Skin epidermis (tissue), 12 donors: ENCODE data around the gene PCDHB1.

Experiments used
- H3K27ac ChIP-seq, 21 experiments: fragments of 200-600 bp; sonication (generic) in 11 of 21; one replicate each; pipeline ENCODE4 v1.5.0; 2020; ENCODE audit warnings: mild to moderate bottlenecking in 3 of 21, inconsistent platforms in 2 of 21, moderate library complexity in 2 of 21
- H3K4me3 ChIP-seq, 7 experiments: fragments of 200-600 bp; sonication (generic) in 2 of 7; one replicate each; pipeline ENCODE4 v1.5.0; 2020; ENCODE audit warnings: inconsistent platforms in 2 of 7, mild to moderate bottlenecking in 2 of 7, moderate library complexity in 1 of 7

The PCDHB1 gene, protein sequence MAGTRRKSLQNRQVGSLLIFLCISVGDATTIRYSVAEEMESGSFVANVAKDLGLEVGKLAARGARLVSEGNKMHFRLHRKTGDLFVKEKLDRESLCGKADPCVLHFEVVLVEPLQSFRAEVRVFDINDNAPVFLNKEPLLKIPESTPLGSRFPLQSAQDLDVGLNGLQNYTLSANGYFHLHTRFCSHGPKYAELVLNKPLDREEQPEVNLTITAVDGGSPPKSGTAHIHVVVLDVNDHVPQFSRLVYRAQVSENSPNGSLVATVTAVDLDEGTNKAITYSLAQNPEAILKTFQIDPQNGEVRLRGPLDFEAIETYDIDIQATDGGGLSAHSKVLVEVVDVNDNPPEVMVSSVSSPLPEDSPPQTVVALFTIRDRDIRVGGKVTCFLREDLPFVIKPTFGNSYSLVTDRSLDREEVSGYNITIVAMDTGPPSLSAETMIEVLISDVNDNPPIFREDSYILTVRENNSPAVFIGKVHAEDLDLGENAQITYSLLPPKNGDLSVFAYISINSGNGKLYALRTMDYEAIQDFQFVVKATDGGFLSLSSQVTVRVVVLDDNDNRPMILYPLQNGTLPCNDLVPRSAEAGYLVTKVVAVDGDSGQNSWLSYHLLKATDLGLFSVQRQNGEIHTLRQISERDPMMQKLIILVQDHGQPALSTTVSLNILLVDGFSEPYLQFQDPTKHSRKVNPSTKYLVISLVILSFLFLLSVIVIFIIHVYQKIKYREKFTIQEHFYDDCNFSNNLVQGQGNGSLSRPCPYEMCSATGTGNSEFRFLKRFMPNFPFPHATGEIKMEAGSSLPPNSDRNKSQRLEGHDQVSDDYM

DNA sequence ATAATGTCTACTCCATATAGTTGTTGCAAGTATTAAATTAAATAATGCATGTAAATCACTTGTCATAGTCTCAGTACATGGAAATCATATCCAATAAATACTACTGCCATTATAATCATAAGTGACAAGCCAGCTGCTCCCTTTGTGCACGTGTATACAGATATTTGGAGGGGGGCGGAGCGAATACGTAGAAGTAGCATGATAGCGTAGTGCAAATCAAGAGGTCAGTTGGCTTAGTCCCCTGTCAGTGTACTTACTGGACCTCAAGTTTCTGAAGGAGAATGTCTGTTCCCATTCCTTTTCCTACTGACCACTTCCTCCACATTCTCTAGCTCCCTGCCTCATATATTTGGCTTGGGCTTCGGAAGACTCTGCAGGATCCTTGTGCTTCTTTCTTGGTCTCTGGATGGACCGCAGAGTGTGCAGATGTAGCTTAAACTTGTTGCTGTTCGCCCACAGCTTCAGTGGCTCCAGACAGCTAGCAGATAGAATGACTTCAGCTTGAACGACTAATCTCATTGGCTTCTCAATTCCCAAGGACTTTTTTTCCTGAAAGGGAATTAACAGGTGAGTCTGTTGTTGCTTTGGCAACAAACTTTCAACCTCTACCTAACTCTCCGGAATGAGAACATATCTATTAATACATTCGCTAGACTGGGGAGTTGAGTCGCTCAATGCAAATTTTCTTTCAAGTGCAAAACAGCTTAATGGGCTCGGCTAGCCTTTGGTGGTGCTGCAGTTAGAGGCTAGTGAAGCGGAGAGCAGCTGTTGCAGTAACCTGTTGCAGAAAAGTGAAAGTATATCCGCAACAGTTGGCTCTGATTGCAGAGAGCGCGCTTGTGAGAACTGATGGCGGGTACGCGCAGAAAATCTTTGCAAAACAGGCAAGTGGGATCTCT is at the start of gene PCDHB1:
Gene PCDHB1, plus strand, starts transcription at position 753 of the 899 bp plus-strand sequence. Its CDS starts 97 bp downstream, at position 850.
- Histone ChIP-seq H3K4me3 (peak within 1 kb of the TSS in 5 of 7 experiments; percentile 3 to 35 (median 11)), H3K27ac (no peak within 1 kb of the TSS)

DNA sequence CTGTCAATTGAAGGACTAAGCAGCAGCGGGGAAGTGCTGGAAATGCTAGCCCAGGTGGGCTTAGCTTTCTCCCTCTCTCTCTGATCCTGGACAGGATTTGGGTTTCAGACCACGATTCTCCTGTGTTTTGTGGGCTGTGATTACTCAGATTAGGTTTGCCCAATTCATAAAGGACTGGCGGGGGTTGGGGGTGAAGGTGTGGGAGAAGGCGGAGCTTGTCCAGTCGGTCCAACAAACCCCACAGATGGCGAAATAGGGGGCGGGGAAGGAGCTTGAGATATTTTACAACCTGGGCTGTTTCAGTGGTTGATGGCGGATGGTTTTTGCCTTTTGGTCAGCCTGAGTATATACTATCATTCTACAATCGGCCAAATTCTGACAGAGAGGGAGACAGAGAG is 49.7 kb upstream of the PCDHB1 start:
- Histone ChIP-seq H3K27ac (no peak overlapping the region), H3K4me3 (peak overlapping the region in 1 of 7 experiments; percentile 16)

DNA sequence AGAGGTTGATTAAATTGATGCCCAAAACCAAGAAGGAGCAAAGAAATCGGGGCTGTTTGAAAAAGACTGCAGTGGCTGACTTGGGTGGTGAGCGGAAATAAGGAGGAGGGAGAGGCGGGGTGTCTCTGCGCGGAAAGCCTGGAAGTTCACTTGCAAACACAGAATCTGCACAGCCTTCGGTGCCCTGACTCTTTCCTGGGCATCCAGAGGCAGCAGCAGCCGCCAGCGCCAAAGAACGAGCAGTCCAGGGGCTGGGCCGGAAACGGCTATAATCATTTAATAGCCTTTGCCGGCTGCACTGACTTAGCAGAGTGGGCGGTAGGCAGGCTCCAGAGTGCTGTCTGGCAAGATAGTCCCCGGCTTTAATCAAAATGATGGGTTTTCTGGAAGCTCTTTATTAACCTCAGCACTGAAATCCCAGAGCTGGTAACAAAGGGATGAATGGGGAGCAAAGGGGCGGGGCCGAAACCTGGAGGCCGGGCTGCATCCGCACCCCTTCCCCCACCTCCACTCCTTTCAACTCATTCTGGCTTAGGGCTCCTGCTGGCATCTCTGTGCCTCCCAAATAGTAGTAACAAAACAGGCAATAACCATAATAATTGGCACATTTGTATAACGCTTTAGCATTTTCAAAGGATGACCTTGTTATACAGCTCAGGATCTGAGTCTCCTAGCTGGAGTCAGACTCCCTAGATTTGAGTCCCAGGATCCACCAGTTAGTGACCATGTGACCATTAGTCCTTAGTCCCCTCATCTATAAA is 49.1 kb upstream of the PCDHB1 start:
- Histone ChIP-seq H3K4me3 (peak overlapping the region in 2 of 7 experiments; percentile 11 to 16), H3K27ac (no peak overlapping the region)

DNA sequence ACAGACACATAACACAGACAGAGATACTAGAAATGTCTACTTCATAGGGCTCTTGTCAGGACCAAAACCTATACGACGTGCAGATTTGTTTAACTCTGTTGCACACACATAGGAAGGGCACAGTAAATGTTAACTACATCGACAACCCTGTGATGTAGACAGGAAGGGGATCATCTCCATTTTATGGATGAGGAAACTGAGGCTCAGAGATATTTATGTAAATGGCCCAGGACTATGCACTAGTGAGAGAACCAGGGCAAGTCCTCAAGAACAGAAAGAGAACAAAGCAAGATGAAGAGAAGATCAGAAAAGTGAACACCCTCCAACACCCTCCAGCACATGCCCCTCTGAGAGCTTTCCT is 48.6 kb upstream of the PCDHB1 start:
- no peak overlapping the region for H3K27ac ChIP-seq
- no peak overlapping the region for H3K4me3 ChIP-seq

DNA sequence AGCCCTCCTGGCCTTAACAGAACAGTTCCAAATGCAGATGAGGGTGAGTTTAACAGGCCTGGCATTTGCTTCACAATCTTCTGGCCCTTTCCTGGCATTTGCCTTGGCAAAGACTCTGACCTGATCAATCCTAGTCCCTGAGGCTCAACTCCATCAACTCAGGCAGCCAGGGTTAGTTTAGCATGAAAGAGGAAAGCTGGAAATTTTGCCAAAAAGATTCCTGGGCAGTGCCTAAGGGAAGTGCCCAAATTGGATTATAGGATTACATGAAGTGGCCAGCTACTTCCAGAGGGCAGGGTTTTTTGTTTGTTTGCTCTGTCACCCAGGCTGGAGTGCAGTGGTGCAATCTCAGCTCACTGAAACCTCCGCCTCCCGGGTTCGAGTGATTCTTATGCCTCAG is 48.1 kb upstream of the PCDHB1 start:
- H3K27ac ChIP-seq, result no peak overlapping the region
- H3K4me3 ChIP-seq, result no peak overlapping the region

DNA sequence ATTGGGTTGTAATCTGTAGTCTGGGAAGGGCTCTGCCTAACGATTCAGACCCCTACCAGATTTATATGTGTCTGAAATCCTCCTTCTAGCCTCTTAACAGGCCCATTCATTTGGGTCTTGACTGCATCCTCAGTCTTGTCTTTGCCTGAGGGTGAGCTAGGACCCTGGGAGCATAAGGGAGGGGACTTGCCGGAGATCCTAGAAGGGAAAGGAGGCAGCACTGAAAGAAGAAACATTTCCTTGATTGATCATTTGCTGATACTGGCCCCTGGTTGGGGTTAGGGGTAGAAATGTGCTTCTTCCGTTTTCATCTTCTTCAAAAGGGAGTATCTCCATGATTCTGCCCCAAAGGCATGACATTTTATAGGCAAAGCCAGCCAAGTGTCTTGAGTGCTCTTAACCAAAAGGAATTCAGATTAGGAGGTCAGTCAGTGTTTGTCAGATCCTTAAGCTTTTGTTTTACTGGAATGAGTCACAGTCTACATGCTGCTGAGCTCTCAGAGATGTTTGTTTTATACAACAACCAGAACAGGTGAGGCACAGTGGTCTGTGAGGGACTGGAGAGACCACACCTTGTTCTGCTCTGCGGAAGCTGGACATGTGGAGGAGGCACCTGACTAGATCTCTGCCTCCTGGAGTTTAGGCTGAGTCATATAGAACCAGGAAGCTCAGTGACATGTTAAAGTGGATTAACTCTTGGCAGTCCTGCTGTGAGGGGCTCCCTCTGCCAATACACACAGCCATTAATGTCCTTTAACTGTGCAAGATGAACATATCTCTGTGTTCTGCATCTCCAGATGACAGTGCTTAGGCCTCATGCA is 47.2 kb upstream of the PCDHB1 start:
- Histone ChIP-seq H3K4me3 (no peak overlapping the region), H3K27ac (no peak overlapping the region)

DNA sequence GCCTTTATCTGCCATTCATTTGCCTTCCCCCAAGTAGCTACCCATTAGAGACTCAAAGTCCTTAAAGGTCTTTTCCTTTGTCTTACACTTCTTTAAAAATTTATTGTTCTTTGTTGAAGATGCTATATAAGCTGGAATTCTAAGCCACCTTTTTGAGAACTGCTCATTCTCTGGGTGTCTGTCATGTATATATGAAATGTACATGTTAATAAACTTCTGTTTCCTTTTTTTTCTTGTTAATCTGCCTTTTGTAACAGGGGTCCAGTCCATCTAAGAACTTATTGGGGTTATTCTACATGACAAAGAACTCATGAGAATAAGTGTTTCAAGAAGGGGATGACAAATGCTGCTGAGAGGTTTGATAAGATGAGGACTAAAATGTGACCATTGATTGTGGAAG is 43.4 kb upstream of the PCDHB1 start:
- no peak overlapping the region for H3K4me3 ChIP-seq
- no peak overlapping the region for H3K27ac ChIP-seq

DNA sequence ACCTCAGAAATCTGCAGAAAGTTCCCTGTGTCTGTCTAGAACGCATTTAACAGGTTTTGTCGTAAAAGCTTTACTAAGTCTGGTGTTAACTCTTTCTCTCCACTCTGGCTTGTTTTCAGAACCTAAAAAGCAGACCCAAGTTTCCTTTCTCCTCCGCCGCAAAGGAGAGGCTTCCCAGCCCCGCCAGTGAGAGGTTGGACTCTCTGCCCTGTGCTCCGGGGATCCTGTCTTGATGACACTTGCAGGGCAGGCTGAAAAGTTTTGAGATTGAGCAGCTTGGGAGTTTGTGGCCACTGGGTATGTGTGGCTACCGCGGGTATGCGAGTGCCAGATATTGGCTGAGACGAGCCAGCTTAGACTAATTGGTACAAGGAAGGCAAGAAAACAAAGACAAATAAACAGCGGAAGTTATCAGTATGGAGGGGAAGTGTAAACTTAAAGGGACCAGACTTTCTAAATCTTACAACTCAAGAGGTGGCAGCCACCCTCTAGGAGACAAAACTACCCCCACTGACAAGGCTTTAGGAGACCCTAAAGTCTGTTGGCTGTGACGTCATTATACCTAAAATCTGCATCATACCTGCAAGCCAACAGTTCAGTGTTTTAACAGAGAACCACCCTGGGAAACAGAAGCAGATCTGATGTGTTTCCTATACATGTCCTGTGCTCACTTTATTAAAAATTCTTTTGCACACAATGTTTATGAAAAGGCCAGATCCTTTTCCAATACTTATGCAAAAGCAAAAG is 41.0 kb upstream of the PCDHB1 start:
- no peak overlapping the region for H3K4me3 ChIP-seq
- H3K27ac ChIP-seq, result no peak overlapping the region

DNA sequence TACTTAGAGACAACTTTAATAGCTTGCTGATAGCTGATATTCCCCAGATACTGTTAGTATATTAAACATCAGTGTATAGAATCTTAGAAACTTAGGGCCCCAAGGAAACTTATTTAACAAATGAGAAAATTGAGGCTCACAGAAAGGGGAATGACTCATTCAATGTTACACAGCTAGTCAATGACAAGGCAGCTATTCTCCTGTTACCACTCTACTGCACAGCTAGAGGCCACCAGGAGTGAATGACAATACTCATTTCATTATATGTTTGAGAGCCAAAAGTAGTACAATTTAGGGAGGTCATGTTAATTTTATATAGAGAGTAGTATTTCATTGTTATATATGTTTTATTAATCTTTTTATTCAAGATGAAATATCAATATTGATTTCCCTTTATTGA is 33.2 kb upstream of the PCDHB1 start:
- H3K4me3 ChIP-seq, result no peak overlapping the region

DNA sequence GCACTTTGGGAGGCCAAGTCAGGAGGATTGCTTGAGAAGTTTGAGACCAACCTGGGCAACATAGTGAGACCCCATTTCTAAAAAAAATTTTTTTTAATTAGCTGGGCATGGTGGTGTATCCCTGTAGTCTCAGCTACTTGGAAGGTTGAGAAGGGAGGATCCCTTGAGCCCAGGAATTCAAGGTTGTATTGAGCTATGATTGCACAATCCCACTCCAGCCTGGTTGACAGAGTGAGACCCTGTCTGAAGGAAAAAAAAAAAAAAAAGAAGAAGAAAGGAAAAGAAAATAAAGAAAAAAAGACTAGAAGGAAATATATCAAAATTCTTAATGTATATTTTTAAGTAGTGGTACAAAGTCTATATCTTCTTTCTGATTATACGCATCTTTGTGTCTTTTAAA is 28.8 kb upstream of the PCDHB1 start:
- H3K27ac ChIP-seq, result no peak overlapping the region
- no peak overlapping the region for H3K4me3 ChIP-seq

More for the DNA sequence above, 33.2 kb upstream of the PCDHB1 start:
- no peak overlapping the region for H3K27ac ChIP-seq

DNA sequence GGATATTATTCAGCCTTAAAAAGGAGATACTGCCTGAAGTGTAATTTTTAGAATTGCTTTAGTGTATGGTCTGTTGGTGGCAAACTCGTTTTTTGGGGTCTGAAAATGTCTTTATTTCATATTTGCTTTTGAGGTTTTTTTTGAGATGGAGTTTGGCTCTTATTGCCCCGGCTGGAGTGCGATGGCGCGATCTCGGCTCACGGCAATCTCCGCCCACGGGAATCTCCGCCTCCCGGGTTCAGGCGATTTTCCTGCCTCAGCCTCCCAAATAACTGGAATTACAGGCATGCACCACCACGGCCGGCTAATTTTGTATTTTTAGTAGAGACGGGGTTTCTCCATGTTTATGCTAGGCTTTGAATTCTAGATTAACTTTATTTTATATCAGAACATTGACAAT is 20.2 kb upstream of the PCDHB1 start:
- Histone ChIP-seq H3K4me3 (no peak overlapping the region), H3K27ac (no peak overlapping the region)

DNA sequence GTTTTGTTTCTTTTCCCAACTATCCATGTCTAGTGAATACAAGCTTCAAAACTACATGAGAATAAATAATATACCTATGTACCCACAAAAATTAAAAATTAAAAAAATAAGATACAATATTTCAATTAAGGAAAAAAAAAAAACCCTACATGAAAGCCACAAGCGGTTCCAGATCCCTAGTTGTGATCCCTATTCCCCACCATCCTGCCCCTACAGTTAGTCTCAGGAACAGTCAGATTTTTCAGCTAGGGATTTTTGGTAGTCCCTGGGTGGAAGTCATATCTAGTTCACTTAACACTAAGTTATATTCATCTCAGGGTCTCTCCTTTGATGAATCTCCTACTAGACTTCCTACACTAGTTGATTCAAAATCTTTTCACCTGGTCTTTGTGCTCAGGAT is 18.5 kb upstream of the PCDHB1 start:
- H3K4me3 ChIP-seq, result no peak overlapping the region
- H3K27ac ChIP-seq, result no peak overlapping the region

DNA sequence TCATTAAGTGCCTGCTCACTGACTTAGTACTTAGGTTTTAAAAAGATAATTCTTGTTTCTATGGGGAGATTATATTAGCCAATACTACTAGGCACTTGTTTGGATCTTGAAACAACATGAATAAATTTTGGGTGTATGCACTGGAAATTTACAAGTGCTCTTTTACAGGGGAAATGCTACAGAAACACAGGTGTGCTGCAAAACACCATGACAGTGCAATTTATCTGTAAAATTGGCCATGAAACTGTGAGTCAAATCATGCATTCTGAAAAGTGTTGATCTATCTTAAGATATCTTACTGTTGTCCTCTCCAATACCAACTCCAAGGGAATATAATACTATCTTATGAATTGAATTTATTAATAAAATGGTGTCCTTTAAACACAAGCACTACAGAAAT is 12.1 kb upstream of the PCDHB1 start:
- H3K4me3 ChIP-seq, result no peak overlapping the region
- no peak overlapping the region for H3K27ac ChIP-seq

DNA sequence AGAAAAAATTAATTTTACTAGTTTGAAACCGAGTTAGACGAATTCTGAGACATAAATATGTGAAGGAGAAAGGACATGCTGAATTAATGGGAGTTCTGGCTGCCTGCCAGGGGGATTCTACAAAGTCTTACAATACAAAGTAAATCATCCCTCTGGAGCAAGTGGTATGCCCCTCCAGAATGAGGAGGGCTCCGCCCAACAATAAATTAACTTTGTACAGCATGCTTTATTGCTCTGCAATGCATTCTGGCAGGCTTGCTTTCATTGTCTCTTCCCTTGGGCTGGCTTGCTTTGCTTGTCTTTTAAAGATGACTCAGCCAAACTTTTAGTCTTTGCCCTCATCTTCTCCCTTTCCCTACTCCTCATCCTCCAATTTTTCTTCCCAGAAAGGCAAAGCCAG is 11.7 kb upstream of the PCDHB1 start:
- H3K27ac ChIP-seq, result no peak overlapping the region
- H3K4me3 ChIP-seq, result no peak overlapping the region

DNA sequence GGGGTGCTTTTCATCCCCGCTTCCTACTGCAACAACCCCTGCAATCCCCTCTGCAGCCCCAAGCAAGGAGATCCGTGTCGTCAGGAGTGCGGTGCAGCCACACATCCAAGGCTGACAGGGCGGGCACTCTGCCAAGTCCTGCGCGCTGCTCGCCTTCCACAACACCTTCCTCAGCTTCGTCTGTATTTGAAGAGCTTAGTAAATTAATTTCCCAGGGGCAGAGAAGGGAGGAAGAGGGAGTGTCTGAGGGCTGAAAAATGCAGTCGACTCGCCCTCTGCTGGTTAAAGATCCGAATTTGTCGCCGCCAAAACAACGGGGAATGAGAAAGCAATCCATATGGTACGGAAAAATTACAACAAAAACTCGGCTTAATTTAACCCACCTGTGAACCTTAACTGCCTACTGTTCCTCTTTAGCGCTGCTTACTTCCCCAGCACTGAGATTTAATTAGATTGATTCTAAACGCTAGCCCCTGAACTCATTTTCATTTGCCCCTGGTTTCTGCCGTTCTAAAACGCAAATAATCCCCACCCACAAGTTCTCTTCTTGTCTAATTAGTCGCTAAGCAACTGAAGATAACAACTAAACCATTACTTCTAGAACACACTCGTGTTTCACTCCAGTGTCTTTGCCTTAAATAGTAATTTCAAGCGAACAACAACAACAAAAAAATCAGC is 10.9 kb upstream of the PCDHB1 start:
- Histone ChIP-seq H3K4me3 (peak overlapping the region in 3 of 7 experiments; percentile 1 to 8 (median 3)), H3K27ac (no peak overlapping the region)

DNA sequence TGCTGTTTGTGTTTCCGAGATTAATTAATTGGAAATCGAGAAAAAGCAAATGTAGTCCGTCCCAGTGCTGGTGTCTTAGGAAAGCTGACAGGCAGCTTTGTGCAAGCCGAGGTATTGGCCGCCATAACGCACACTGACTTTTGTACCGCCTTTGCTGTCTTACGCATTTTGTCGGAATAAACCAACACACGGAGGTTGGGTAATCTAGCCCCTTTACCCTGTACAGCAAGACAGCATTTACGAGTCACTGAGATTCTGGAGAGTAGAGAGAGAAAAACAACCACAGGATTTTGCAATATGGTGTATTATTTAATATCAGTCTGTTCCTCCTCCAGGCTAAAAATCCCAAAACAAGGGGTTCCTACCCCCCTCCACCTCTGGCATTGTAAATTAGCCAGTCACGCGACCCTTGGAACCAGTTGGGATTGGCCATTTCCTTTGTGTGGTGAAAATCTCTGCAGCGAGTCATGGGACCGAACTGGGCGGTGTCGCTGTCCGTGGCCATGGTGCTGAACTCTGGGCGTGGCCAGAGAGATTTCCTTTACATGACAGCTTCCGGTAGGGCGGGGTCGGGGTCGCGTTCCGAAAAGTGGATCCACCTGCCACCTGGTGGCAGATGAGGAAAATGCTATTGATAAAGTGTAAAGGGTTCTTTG is 10.3 kb upstream of the PCDHB1 start:
- H3K27ac ChIP-seq, result no peak overlapping the region
- peak overlapping the region in 3 of 7 experiments; percentile 1 to 8 (median 3) for H3K4me3 ChIP-seq

DNA sequence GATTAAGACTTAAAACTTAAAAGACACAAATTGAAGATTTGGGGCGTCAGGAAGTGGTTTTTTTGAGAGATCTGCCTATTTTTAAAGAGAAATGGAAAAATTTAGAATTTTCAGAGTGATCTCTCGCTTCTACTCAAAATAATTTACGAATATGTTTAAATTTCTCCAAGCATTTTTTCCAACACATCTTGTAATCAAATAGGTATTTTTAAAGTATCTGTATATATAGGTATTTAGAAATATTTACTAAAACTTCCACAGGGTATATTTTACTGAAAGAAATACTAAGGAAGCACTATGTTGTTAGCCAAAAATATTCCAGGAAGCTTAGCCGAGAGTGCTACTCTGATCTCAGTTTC is 9.8 kb upstream of the PCDHB1 start:
- H3K4me3 ChIP-seq, result no peak overlapping the region
- no peak overlapping the region for H3K27ac ChIP-seq
